K562 (cell line): ENCODE results near the gene PFKL. TPM values are rescaled to one million over a fixed set of nuclear protein-coding genes. Genes with fewer than 3 reads are reported as not detected.

Experiments
- ATAC-seq: fragments of 200-7000 bp; cut with Tn5 transposase; 3 replicates; pipeline ENCODE4 v1.9.1; 2020; ENCODE audit warnings: moderate library complexity
- BruUV-seq: library from RNA; stranded (reverse); fragments of 400-500 nt; replicated peaks from 2 replicates; lab custom pipeline; 2021; lab: Mats Ljungman, UMichigan
- CTCF ChIA-PET: fragments of 300-600 bp; formaldehyde crosslinking; extraction: SDS; loops from one replicate; lab custom pipeline; 2021; ENCODE audit warnings: low intra/inter-chr PET ratio; lab: Yijun Ruan, JAX
- POLR2A ChIA-PET: fragments of 300-600, 350-650 bp; sonication (Branson Sonifier 250); formaldehyde crosslinking; extraction: SDS; loops from one replicate; lab custom pipeline; 2021; ENCODE audit warnings: antibody characterized with exemption, inconsistent platforms; lab: Yijun Ruan, JAX
- DNase-seq, 4 experiments: peaks; one replicate each; pipeline versions ENCODE4 v3.0.0 to v3.0.0-alpha.2; 2011 to 2018; ENCODE audit warnings: low spot score in 3 of 4, mixed read lengths in 3 of 4; ENCODE audit errors: extremely low read depth in 1 of 4
- FAIRE-seq: peaks from 2 replicates; lab custom pipeline; 2011; peaks lifted over from hg19 to GRCh38; lab: Jason Lieb, UNC
- H2AFZ ChIP-seq: 2 replicates; pipeline ENCODE4 v1.6.0; 2011; ENCODE audit warnings: low read depth, low read length, control low read depth, inconsistent platforms
- H3K27ac ChIP-seq: fragments of 200-600 bp; 3 replicates; pipeline ENCODE4 v1.8.0; 2011; ENCODE audit warnings: low read depth, mild to moderate bottlenecking, control low read depth, inconsistent platforms, low read length, moderate library complexity, mixed read lengths; ENCODE audit errors: extremely low read depth
- H3K27me3 ChIP-seq, 2 experiments: fragments of 300-600 bp in 1 of 2; 2 replicates in 1 of 2; 3 replicates in 1 of 2; pipeline versions ENCODE4 v1.6.0 to v1.8.0; 2011; ENCODE audit warnings: inconsistent platforms in 2 of 2, low read length in 2 of 2, mild to moderate bottlenecking in 1 of 2, mixed read lengths in 1 of 2, moderate library complexity in 1 of 2; ENCODE audit not compliant: control insufficient read depth in 2 of 2, insufficient read depth in 2 of 2
- H3K36me3 ChIP-seq: fragments of 300-600 bp; 3 replicates; pipeline ENCODE4 v1.8.0; 2011; ENCODE audit warnings: mild to moderate bottlenecking, low read length, inconsistent platforms; ENCODE audit not compliant: control insufficient read depth, insufficient read depth
- H3K4me1 ChIP-seq, 2 experiments: fragments of 200-600 bp in 1 of 2; replicated peaks in 1 of 2; 2 replicates in 1 of 2; 3 replicates in 1 of 2; pipeline versions ENCODE4 v1.5.1 to v1.8.0; 2011; ENCODE audit warnings: inconsistent platforms in 2 of 2, low read length in 2 of 2, mild to moderate bottlenecking in 1 of 2, mixed read lengths in 1 of 2, moderate library complexity in 1 of 2; ENCODE audit not compliant: control insufficient read depth in 2 of 2, insufficient read depth in 2 of 2
- H3K4me2 ChIP-seq: 2 replicates; pipeline ENCODE4 v1.6.1; 2011; ENCODE audit warnings: low read length, control low read depth, inconsistent platforms, mixed read lengths; ENCODE audit not compliant: insufficient read depth
- H3K4me3 ChIP-seq: fragments of 200-600 bp; sonication (generic), shearing (Covaris generic); 2 replicates; pipeline ENCODE4 v1.5.1; 2016; ENCODE audit warnings: control low read depth, inconsistent platforms
- H3K79me2 ChIP-seq: fragments of 200-600 bp; 3 replicates; pipeline ENCODE4 v1.8.0; 2011; ENCODE audit warnings: low read length, inconsistent platforms; ENCODE audit not compliant: control insufficient read depth, insufficient read depth
- H3K9ac ChIP-seq, 2 experiments: 2 replicates each; pipeline versions ENCODE4 v1.6.0 to v1.6.1; 2011; ENCODE audit warnings: low read depth in 2 of 2, low read length in 2 of 2, control low read depth in 1 of 2, inconsistent platforms in 1 of 2, mild to moderate bottlenecking in 1 of 2, mixed read lengths in 1 of 2; ENCODE audit not compliant: insufficient read depth in 1 of 2
- H3K9me1 ChIP-seq: one replicate; pipeline ENCODE4 v1.6.0; 2011; ENCODE audit warnings: inconsistent platforms, mild to moderate bottlenecking, low read length, moderate library complexity; ENCODE audit not compliant: control insufficient read depth, insufficient read depth
- H3K9me3 ChIP-seq: replicated peaks from 2 replicates; pipeline ENCODE4 v1.5.1; 2011; ENCODE audit warnings: low read depth, low read length, inconsistent platforms; ENCODE audit not compliant: control insufficient read depth, insufficient read depth
- H4K20me1 ChIP-seq: replicated peaks from 2 replicates; pipeline ENCODE4 v1.6.1; 2011; ENCODE audit warnings: low read length, inconsistent platforms, mixed read lengths; ENCODE audit not compliant: control insufficient read depth, insufficient read depth
- EHMT2 ChIP-seq: fragments of 450-650 bp; IDR thresholded peaks from 2 replicates; pipeline ENCODE4 v1.6.1; 2018; ENCODE audit warnings: antibody characterized with exemption
- HDAC3 ChIP-seq: fragments of 450-650 bp; IDR thresholded peaks from 2 replicates; pipeline ENCODE4 v1.6.1; 2018; ENCODE audit warnings: borderline replicate concordance, mild to moderate bottlenecking, moderate library complexity; ENCODE audit not compliant: partially characterized antibody
- SMAD4 ChIP-seq: fragments of 250-450 bp; sonication (Bioruptor Pico); conservative IDR thresholded peaks from 2 replicates; pipeline ENCODE4 v1.8.0; 2021; ENCODE audit warnings: inconsistent platforms, mild to moderate bottlenecking, moderate library complexity
- TAF9B ChIP-seq: fragments of 450-650 bp; IDR thresholded peaks from 2 replicates; pipeline ENCODE4 v1.6.1; 2018; ENCODE audit warnings: mild to moderate bottlenecking; ENCODE audit not compliant: partially characterized antibody
- ZNF347 ChIP-seq: fragments of 450-650 bp; formaldehyde crosslinking; IDR thresholded peaks from 2 replicates; pipeline ENCODE4 v1.4.0; 2020; ENCODE audit warnings: low read depth, mild to moderate bottlenecking, moderate library complexity
- WGBS: fragments of 100-300 bp; shearing (Covaris generic); methylation state at CpG from one replicate; pipeline ENCODE4 v1.1.6; 2016; ENCODE audit warnings: low coverage, mixed read lengths; ENCODE audit not compliant: insufficient coverage; ENCODE audit errors: missing lambda C conversion rate; 5-methylcytosine and 5-hydroxymethylcytosine counted together
- in situ Hi-C: fragments of 300-500 bp; cut with MboI; formaldehyde crosslinking; loops from 4 replicates; pipeline ENCODE4 v1.15.0; 2018; ENCODE audit warnings: inconsistent platforms, mixed read lengths
- intact Hi-C: fragments of 100-400 bp; cut with micrococcal nuclease; formaldehyde crosslinking; loops from 2 replicates; pipeline ENCODE4 v1.14.2; 2022
- polyA plus RNA-seq, 8 experiments: library from polyadenylated mRNA; depleted of rRNA in 4 of 8; stranded (reverse) in 5 of 8; unstranded in 3 of 8; fragments of >200 nt; fragmentation: Nextera tagmentation in 2 of 8; fragmentation: Illumina TruSeq in 1 of 8; extraction: Ambion mirVana in 2 of 8; extraction: Trizol in 1 of 8; gene quantifications; 2 replicates each; pipeline versions ENCODE4 v1.2.1 to v1.2.3, GENCODE V29; 2011 to 2014; ENCODE audit warnings: inconsistent platforms in 1 of 8, missing spikeins in 1 of 8
- total RNA-seq, 7 experiments: library from RNA; depleted of rRNA in 6 of 7; stranded (reverse); fragments of >200 nt in 6 of 7; fragmentation: Illumina TruSeq in 2 of 7; extraction: Trizol in 2 of 7; gene quantifications; 2 replicates each; pipeline versions ENCODE4 v1.2.1 to v1.2.3, GENCODE V29; 2011 to 2021; ENCODE audit warnings: low replicate concordance in 1 of 7
- TF ChIP-seq, protein P1 (sequence below): fragments of 450-650 bp; formaldehyde crosslinking; IDR thresholded peaks from 2 replicates; pipeline ENCODE4 v1.4.0; 2022; ENCODE audit warnings: missing genetic modification characterization

The PFKL gene
- total and polyA plus RNA-seq, 9 of the 15 experiments (the other 6 are each of a cell fraction or from before 2014, with no cell fraction given) = 1.1 to 124 (median 45.6) TPM

GRCh38 chr21:44292812-44293195, 7.0 kb upstream of the PFKL start:
- no peak for TF ChIP-seq ZNF347
- no peak for TF ChIP-seq HDAC3
- TF ChIP-seq TAF9B = no peak
- TF ChIP-seq SMAD4 (CRISPR knock-in tag) = no peak
- TF ChIP-seq EHMT2 = no peak
- TF ChIP-seq, protein P1, sequence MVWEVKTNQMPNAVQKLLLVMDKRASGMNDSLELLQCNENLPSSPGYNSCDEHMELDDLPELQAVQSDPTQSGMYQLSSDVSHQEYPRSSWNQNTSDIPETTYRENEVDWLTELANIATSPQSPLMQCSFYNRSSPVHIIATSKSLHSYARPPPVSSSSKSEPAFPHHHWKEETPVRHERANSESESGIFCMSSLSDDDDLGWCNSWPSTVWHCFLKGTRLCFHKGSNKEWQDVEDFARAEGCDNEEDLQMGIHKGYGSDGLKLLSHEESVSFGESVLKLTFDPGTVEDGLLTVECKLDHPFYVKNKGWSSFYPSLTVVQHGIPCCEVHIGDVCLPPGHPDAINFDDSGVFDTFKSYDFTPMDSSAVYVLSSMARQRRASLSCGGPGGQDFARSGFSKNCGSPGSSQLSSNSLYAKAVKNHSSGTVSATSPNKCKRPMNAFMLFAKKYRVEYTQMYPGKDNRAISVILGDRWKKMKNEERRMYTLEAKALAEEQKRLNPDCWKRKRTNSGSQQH (CRISPR knock-in tag) = no peak
- DNase-seq (no peak), ATAC-seq (no peak), FAIRE-seq (no peak)
- H3K9me3 ChIP-seq = no peaks in the 10 kb centered on the region
- no peaks in the 10 kb centered on the region for H3K36me3 ChIP-seq
- no peak overlapping the region for H3K4me2 ChIP-seq
- no TSS peak for BruUV-seq
- H3K9ac ChIP-seq = no peak overlapping the region; a peak in 1 of 4 replicates
- POLR2A ChIA-PET = interaction anchor here (1.4 kb wide), 1 partner anchor 41 kb away, joined by 7 read pairs; no protein-coding TSS in a partner anchor
- intact Hi-C loops = no loop called here
- H3K27ac ChIP-seq = no peak overlapping the region
- CTCF ChIA-PET = no interaction called here
- 8% methylated on average over 13 of the region's 15 CpGs for WGBS
- H3K27me3 ChIP-seq = peaks cover 12 to 55% of the 10 kb centered on the region in 2 experiments; a peak in 4 of 5 replicates
- no peak overlapping the region for H2AFZ ChIP-seq
- H3K79me2 ChIP-seq = no peaks in the 10 kb centered on the region
- H3K4me3 ChIP-seq = no peak overlapping the region
- peaks cover 0 to 69% of the 10 kb centered on the region in 2 experiments; a peak in 3 of 5 replicates for H3K4me1 ChIP-seq
- H3K9me1 ChIP-seq = peaks cover 3% of the 10 kb centered on the region
- H4K20me1 ChIP-seq = peaks cover 14% of the 10 kb centered on the region; the same call in 1 of the 2 replicates
- in situ Hi-C loops = loop anchor here (25.0 kb wide), 1 partner anchor 131 kb away; no protein-coding TSS in a partner anchor
